Gastroesophageal sphincter (tissue), 3 donors: Measurements from ENCODE around the gene CREM.

Experiments
- CTCF ChIP-seq, 4 experiments: fragments of 200-600 bp in 2 of 4; fragments of 450-650 bp in 2 of 4; sonication (generic) in 1 of 4; IDR thresholded peaks; one replicate each; pipeline ENCODE4 v1.5.1; 2017 to 2019; ENCODE audit warnings: antibody characterized with exemption in 4 of 4, mild to moderate bottlenecking in 2 of 4, moderate library complexity in 2 of 4
- POLR2A ChIP-seq, 2 donors: fragments of 450-650 bp; IDR thresholded peaks; one replicate each; pipeline ENCODE4 v1.6.1; 2017; ENCODE audit warnings: antibody characterized with exemption in 2 of 2, mild to moderate bottlenecking in 2 of 2, moderate library complexity in 1 of 2

GRCh38 chr10:35216303-35216905, 89.8 kb downstream of the CREM start:
- TF ChIP-seq CTCF (IDR thresholded peaks at IDR 0.05) = no peak
- no peak for TF ChIP-seq POLR2A (IDR thresholded peaks at IDR 0.05)
